ENCODE data around the gene ATPAF1.

GRCh38 chr1:46603481-46603857 is 64.7 kb downstream of the ATPAF1 start:
- TF ChIP-seq ARNT (IDR thresholded peaks at IDR 0.05) (no peak), FOXK2 (IDR thresholded peaks at IDR 0.05) (no peak), CTBP1 (IDR thresholded peaks at IDR 0.05; ENCODE audit: borderline replicate concordance) (no peak), L3MBTL2 (conservative IDR thresholded peaks at IDR 0.05) (no peak)

All from HEK293T (cell line).